Stimulated activated CD8-positive, alpha-beta memory T cell treated with anti-CD3 and anti-CD28 coated beads, Interleukin-4, amount 100 ng/mL, for 4 hours (primary cell): ENCODE data around the gene BRD4.
"Not testable (repeated sequence)": the region's sequence is repeated elsewhere in the genome, so short reads cannot be mapped to it uniquely, and the experiment has no call there.

Experiments
- DNase-seq, 2 donors: peaks; one replicate each; pipeline ENCODE4 v3.0.0-alpha.2; 2020; ENCODE audit warnings: low read depth in 2 of 2, low spot score in 1 of 2

Gene BRD4

DNA sequence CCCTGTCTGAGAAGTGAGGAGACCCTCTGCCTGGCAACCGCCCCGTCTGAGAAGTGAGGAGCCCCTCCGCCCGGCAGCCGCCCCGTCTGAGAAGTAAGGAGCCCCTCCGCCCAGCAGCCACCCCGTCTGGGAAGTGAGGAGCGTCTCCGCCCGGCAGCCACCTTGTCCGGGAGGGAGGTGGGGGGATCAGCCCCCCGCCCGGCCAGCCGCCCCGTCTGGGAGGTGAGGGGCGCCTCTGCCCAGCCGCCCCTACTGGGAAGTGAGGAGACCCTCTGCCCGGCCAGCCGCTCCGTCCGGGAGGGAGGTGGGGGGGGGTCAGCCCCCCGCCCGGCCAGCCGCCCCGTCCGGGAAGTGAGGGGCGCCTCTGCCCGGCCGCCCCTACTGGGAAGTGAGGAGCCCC, 30.7 kb upstream of the BRD4 start:
- not testable (repeated sequence) for DNase-seq

DNA sequence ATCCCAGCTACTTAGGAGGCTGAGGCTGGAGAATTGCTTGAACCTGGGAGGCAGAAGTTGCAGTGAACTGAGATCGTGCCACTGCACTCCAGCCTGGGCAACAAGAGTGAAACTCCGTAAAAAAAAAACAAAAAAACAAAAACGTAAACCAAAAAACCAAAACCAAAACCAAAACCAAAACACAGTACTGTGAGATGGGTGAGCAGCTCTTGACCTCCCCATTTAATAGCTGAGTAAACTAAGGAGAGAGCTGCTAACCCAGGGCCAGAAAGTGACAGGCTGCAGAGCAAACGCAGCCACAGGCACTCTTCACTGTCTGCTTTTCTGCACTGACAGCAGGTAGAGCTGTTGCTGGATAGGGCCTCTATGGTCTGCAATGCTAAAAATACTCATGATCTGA, 27.7 kb upstream of the BRD4 start:
- DNase-seq = not testable (repeated sequence)

DNA sequence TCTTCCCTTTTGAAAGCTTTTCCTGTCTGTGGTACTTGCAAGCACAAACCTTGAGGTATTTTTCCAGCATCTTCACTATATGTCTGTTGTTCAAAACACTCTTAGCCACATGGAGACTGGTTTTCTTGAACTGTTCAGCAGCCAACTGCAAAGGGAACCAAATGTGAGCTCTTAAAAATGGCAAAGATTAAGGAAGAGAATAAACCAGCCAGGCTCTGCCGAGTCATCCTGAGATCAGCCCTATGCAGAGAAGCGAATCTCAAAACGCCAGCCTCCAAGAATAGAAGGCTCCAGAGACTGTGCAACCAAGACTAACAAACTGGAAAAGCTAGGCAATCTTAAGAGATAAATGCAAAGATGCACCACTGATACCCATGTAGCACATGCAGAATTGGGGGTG, 26.6 kb upstream of the BRD4 start:
- DNase-seq = no peak

DNA sequence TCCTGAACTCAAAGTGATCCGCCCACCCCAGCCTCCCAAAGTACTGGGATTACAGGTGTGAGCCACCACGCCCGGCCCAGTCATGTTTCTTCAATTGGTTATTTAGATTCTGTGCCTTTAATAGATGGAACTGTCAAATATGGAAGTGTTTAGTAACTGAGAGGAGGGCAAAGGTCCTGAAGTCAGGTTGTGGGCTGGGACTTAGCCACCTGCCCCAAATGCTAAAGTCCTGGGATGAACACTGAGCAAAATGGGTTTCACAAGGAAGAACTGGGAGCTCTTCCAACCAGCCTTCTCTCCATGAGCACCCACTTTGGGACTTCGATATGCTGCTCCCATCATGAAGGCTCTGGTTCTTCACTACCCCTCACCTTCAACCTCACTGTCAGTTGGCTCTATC, 25.6 kb upstream of the BRD4 start:
- DNase-seq = no peak

DNA sequence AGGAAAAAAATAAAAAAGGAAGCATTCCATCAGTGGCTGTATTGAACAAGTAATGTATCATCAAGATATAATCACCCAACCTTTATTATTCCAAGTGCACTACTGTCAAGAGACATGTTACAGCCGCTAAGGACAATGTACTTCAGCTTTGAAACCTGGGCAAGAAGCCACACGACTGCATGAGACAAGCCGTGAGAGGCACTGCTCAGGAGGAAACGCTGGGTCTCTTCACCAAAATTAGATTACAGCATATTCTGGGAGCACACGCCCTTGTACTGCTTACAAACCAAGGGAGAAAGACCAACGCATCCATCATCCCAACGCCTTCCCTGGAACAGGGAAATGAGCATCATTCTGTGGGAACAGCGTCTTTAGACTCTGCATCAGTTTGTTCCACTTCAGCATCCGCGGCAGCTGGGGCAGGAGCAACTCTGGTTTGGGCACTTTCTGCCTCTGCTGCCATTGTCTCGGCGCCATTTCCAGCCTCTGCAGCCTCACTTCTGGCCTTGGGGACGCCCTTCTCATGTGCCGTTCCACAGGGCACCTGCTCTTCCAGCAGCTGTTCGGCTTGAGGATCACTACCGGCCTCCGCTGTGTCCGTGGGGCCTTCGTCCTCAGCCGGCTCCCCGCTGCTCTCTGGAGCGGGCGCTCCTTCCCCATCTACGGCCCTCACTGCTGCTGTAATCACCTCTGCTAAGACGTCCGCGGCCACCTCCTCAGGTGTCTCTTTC, 22.4 kb upstream of the BRD4 start:
- DNase-seq = no peak

DNA sequence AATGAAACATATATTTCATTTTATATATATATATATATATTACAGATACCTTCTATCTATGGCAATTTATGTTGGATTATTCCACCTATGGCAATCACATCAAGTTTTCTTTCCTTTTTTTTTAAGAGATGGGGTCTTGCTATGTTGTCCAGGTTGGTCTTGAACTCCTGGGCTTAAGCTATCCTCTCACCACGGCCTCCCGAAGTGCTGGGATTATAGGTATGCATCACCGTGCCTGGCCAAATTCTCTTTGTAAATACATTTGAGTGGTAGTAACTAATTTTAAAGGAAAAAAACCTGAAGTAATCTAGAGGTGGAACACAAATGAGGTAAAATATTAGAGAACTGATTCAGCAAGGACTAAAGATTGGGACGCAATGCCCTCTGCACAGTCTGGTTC, 21.6 kb upstream of the BRD4 start:
- no peak for DNase-seq

- not testable (repeated sequence) for DNase-seq
Observed at GRCh38 chr19:15352535-15352934, 20.2 kb upstream of the BRD4 start.

GRCh38 chr19:15341328-15341727, 9.0 kb upstream of the BRD4 start:
- not testable (repeated sequence) for DNase-seq

GRCh38 chr19:15340086-15340485, 7.7 kb upstream of the BRD4 start:
- no peak for DNase-seq

DNA sequence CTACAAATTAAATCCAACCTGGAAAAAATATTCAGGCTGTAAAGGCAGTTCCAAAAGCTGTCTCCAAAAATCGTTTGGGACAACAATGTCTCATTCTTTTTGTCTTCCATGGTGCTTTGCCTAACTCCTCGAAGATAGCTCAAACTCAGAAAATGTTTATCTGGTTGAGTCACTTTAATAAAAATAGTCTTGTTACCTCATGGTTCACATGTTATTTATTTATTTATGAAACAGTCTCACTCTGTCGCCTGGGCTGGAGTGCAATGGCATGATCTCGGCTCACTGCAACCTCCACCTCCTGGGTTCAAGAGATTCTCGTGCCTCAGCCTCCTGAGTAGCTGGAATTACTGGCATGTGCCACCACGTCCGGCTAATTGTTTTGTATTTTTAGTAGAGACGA, 4.9 kb upstream of the BRD4 start:
- no peak for DNase-seq

- DNase-seq = not testable (repeated sequence)
Observed at GRCh38 chr19:15335992-15336391, 3.7 kb upstream of the BRD4 start.

- peak; percentile 27 to 46 for DNase-seq
Observed at GRCh38 chr19:15331419-15332310, 674 bp downstream of the BRD4 start.

DNA sequence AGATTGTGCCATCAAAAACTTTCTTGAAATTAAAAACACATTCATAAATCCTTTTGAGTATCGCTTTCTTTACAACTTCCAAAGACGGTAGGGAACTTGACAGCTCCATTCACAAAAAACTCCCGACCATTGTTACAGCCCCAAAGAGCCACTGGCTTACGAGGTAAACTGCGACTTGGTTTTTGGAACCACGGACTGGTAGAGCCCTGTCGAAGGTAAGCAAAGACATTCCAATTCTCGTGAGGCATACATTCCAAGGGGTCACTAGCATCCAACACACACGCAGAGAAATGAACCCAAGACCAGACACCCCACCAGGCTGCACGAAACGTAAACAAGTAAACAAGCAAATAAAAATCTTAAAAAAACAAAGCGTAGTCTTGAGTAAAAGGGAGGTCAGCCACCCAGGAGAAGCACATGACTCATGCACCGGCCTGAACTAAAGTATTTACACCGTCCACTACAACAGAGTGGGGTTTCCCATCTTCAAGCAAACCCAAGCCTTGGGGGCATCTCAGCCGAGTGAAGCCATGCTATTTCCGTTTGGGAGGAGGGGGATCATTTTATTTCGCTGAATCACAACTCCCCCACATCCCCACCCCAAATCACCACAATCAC, 1.4 kb downstream of the BRD4 start:
- DNase-seq = peak in 1 of 2 donors; percentile 4

GRCh38 chr19:15328312-15328711, 4.0 kb downstream of the BRD4 start:
- DNase-seq = no peak

DNA sequence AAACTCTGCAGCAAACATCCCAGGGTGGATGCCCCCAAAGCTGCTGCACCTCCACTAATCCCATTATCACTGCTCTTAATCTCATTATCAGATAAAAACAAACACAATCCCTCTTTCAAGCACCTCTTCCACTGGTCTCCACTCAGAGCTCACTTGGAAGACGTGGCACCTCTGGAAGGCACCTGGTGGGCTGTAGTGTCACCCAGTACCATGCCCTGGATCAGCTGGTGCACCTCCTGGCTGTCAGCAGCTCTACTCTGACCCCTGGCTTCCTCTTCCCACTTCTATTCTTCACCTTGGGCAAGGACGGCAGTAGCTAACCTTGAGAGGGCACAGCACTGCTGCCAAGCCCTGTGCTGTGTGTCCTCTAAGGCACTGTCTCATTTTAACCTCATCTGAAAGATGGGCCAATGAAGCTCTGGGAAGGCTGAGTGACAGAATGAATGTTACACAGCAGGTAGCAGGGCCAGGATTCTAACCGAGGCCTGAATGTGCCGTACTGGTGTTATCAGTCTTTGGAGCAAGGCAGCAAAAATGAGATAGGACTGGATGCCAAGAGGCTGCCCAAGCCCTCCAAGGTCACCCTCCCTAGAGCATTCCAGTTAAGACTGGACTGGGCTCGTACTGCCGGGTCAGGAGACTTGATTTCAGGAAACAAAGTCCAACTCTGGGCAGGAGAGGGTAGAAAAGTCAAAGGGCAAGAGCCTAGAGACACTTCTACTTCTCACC, 7.4 kb downstream of the BRD4 start:
- no peak for DNase-seq

DNA sequence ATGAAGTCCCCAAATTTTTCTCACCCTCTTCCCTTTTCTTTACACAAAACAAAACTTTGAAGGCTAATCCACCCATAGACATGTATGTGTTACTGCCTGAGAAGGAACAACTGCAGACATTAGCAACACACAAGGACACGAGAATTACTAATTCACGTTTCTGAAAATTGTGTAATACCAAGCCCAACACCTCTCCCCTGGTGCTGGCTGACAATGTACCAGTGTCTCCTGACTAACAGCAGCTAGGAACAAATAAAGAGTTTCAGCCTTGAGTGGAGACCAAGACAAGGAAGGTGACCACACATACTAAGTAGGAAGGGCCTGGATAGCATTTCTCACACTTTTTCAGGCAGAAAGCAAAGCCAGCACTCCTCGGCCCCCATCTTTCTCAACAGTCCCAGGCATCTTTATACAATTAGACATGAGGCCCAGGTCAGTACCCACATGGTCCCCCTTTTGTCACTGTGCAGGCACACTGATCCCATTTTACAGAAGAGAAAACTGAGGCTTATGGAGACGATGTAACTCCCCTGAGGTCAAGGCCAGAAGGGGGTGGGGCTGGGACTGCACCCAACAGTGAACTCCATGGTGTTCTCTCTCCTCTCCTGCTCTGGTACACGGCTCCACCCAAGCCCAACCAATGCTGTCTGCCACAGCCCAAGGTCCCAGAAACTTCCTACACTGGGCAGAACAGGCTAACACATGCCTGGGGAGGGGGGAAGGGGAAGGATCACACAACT, 8.7 kb downstream of the BRD4 start:
- no peak for DNase-seq

GRCh38 chr19:15321739-15322138, 10.6 kb downstream of the BRD4 start:
- no peak for DNase-seq

DNA sequence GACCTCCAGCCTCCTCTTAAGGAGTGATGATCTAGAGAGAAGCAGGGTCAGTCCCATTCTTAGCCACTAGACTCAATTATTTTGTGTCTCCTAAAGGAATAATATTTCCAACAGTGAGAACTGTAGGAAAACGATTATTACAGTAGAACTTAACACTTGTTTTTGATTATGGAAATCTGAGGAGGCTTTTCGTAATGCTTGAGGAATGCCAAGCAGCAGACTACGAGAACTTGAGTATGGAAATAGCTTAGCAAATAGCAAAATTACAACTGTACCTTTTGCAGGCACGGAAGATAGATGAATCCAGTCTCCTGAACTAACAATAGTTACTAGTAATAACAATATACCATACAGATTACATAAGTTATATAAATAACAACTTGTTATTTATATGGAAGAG, 12.2 kb downstream of the BRD4 start:
- DNase-seq = no peak

- DNase-seq = no peak
Observed at GRCh38 chr19:15318241-15318691, 14.1 kb downstream of the BRD4 start.

DNA sequence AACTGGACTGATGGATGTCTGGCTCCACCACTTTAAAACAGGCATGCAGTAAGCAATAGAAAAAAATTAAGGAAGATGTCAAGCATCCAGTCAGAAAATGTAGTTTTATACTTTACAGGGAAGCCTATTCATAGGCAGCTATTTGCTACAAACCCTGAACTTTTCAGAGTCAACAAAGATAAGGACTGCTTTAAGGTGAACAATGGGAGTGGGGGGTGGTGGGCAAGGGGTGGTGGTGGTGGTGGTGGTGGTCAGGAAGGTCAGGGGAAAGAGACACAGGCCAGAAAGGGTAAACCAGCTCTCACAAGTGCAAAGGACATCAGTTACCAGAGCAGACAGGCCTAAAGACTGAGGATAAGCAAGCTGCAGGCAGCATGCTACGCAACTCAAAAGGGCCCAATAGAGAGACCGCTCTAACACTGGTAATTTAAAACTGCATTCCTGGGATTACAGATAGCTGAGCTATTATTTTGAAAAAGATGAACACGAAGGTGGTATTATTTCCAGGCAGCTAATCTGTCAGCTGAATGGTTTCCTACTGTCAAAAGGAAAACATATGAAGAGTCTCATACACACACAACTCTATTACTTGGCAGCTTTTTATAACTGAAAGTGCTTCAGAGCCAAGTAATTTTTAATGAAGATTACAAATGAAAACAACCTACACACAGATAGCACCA, 14.8 kb downstream of the BRD4 start:
- no peak for DNase-seq
